ENCODE measurements around the gene ADAMTS16. TPM values are rescaled to one million over a fixed set of nuclear protein-coding genes. Genes with fewer than 3 reads are reported as not detected.

ADAMTS16 gene
- total and polyA plus RNA-seq, 2 experiments from 2014 or later = 2.2 to 5.9 TPM

GRCh38 chr5:5231576-5231975, 91.4 kb downstream of the ADAMTS16 start:
- DNase-seq (ENCODE audit: low spot score) = no peak
- 83% methylated on average over 8 of the region's 8 CpGs for WGBS (ENCODE audit: low lambda C conversion rate, missing lambda C conversion rate)
- no peaks in the 10 kb centered on the region for H3K9me3 ChIP-seq (ENCODE audit: low read depth)
- no peak for TF ChIP-seq CTCF (IDR thresholded peaks at IDR 0.05; ENCODE audit: poor library complexity)
- TF ChIP-seq EZH2 (IDR thresholded peaks at IDR 0.05; ENCODE audit: borderline replicate concordance) = no peak
- TF ChIP-seq EZH2phosphoT487 (IDR thresholded peaks at IDR 0.05; ENCODE audit: low read depth, severe bottlenecking, unreplicated experiment) = no peak
- H3K27ac ChIP-seq = no peak overlapping the region
- H4K20me1 ChIP-seq (ENCODE audit: insufficient read depth, poor library complexity, severe bottlenecking) = no peaks in the 10 kb centered on the region
- no peak overlapping the region for H2AFZ ChIP-seq
- H3K27me3 ChIP-seq = no peaks in the 10 kb centered on the region
- no peak overlapping the region for H3K4me3 ChIP-seq
- no peak overlapping the region for H3K4me2 ChIP-seq
- H3K9me2 ChIP-seq (replicated peaks; ENCODE audit: insufficient read depth) = no peaks in the 10 kb centered on the region
- H3K79me2 ChIP-seq = no peaks in the 10 kb centered on the region
- H3K36me3 ChIP-seq (replicated peaks; ENCODE audit: insufficient read depth, low read depth) = no peaks in the 10 kb centered on the region
- H3K4me1 ChIP-seq (ENCODE audit: insufficient read depth) = no peaks in the 10 kb centered on the region

- Histone ChIP-seq H3K9me3 (ENCODE audit: low read depth) (no peaks in the 10 kb centered on the region), H3K4me1 (ENCODE audit: insufficient read depth) (no peaks in the 10 kb centered on the region), H3K36me3 (replicated peaks; ENCODE audit: insufficient read depth, low read depth) (no peaks in the 10 kb centered on the region), H4K20me1 (ENCODE audit: insufficient read depth, poor library complexity, severe bottlenecking) (no peaks in the 10 kb centered on the region), H3K4me2 (no peak overlapping the region), H3K4me3 (no peak overlapping the region), H3K79me2 (no peaks in the 10 kb centered on the region), H3K9me2 (replicated peaks; ENCODE audit: insufficient read depth) (no peaks in the 10 kb centered on the region), H2AFZ (no peak overlapping the region), H3K27ac (no peak overlapping the region), H3K27me3 (no peaks in the 10 kb centered on the region)
- DNase-seq (ENCODE audit: low spot score) = no peak
- TF ChIP-seq CTCF (IDR thresholded peaks at IDR 0.05; ENCODE audit: poor library complexity) (no peak), EZH2 (IDR thresholded peaks at IDR 0.05; ENCODE audit: borderline replicate concordance) (no peak), EZH2phosphoT487 (IDR thresholded peaks at IDR 0.05; ENCODE audit: low read depth, severe bottlenecking, unreplicated experiment) (no peak)
- WGBS (ENCODE audit: low lambda C conversion rate, missing lambda C conversion rate) = 88% methylated on average over 11 of the region's 11 CpGs
Measured at GRCh38 chr5:5234912-5235311, 94.8 kb downstream of the ADAMTS16 start.

GRCh38 chr5:5235685-5236084, 95.6 kb downstream of the ADAMTS16 start:
- TF ChIP-seq CTCF (IDR thresholded peaks at IDR 0.05; ENCODE audit: poor library complexity) (no peak), EZH2phosphoT487 (IDR thresholded peaks at IDR 0.05; ENCODE audit: low read depth, severe bottlenecking, unreplicated experiment) (no peak), EZH2 (IDR thresholded peaks at IDR 0.05; ENCODE audit: borderline replicate concordance) (no peak)
- Histone ChIP-seq H3K79me2 (no peaks in the 10 kb centered on the region), H3K27me3 (no peaks in the 10 kb centered on the region), H3K27ac (no peak overlapping the region), H3K9me3 (ENCODE audit: low read depth) (no peaks in the 10 kb centered on the region), H3K9me2 (replicated peaks; ENCODE audit: insufficient read depth) (no peaks in the 10 kb centered on the region), H3K36me3 (replicated peaks; ENCODE audit: insufficient read depth, low read depth) (no peaks in the 10 kb centered on the region), H3K4me1 (ENCODE audit: insufficient read depth) (no peaks in the 10 kb centered on the region), H3K4me3 (no peak overlapping the region), H4K20me1 (ENCODE audit: insufficient read depth, poor library complexity, severe bottlenecking) (no peaks in the 10 kb centered on the region), H2AFZ (no peak overlapping the region), H3K4me2 (no peak overlapping the region)
- no peak for DNase-seq (ENCODE audit: low spot score)
- WGBS (ENCODE audit: low lambda C conversion rate, missing lambda C conversion rate) = 88% methylated on average over 4 of the region's 4 CpGs

- no peak for DNase-seq (ENCODE audit: low spot score)
- Histone ChIP-seq H3K9me2 (replicated peaks; ENCODE audit: insufficient read depth) (no peaks in the 10 kb centered on the region), H4K20me1 (ENCODE audit: insufficient read depth, poor library complexity, severe bottlenecking) (no peaks in the 10 kb centered on the region), H2AFZ (no peak overlapping the region), H3K36me3 (replicated peaks; ENCODE audit: insufficient read depth, low read depth) (no peaks in the 10 kb centered on the region), H3K9me3 (ENCODE audit: low read depth) (no peaks in the 10 kb centered on the region), H3K27me3 (no peaks in the 10 kb centered on the region), H3K4me2 (no peak overlapping the region), H3K4me1 (ENCODE audit: insufficient read depth) (no peaks in the 10 kb centered on the region), H3K79me2 (no peaks in the 10 kb centered on the region), H3K4me3 (no peak overlapping the region), H3K27ac (no peak overlapping the region)
- no peak for TF ChIP-seq EZH2 (IDR thresholded peaks at IDR 0.05; ENCODE audit: borderline replicate concordance)
- 85% methylated on average over 10 of the region's 10 CpGs for WGBS (ENCODE audit: low lambda C conversion rate, missing lambda C conversion rate)
Measured at GRCh38 chr5:5239191-5239590, 99.1 kb downstream of the ADAMTS16 start.

Data from hepatocyte (in vitro differentiated cells).